ENCODE data around the gene SSUH2. TPM values are rescaled to one million over a fixed set of nuclear protein-coding genes. Genes with fewer than 3 reads are reported as not detected.

SSUH2 gene
- total RNA-seq, 1 experiment from 2014 or later, result 0.24 TPM

DNA sequence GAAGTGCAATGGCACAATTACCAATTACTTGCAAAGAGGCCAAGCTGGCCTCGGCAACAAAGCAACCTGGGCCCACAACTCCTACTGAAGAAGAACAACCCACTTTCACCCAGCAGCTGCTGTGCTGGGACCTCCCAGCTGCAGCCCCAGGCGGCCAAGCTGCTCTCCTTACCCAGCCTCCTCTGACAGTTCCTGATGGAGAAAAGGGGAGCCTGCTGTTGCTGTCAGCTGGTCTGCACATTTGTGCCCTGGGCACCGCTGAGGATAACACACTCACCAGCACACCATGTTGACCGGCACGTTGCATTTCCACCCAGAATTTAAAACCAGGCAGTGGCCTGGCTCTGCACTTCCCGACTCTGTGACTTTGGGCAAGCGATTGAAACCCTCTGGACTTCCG, 33.6 kb downstream of the SSUH2 start:
- peak; percentile 31 for DNase-seq (ENCODE audit: low read depth)

DNA sequence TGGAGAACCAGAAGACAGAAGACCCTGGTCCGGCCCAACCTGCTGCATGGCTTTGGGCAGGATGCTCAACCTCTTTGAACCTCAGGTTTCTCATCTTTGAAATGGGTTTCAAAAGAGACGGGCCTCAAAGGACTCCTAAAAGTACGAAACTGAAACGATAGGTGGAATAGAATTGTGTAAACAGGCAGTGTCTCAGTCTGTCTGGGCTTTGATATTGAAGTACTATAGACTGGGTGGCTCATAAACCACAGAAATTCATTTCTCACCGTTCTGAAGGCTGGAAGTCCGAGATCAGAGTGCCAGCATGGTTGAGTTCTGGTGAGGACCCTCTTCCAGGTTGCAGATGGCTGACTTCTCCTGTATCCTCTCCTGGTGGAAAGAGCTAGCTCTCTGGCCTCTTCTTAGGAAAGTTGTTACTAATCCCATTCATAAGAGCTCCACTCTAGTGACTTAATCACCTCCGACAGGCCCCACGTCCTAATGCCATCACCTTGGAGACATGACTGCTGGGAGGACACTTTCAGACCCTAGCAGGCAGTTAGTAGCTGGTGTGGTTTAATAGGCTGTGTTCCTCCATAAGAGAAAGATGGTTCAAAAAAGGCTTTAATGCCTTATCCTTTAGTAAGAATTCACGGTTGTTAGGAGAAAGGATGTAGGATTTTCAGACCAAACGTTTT, 35.7 kb downstream of the SSUH2 start:
- DNase-seq (ENCODE audit: low read depth), result no peak

DNA sequence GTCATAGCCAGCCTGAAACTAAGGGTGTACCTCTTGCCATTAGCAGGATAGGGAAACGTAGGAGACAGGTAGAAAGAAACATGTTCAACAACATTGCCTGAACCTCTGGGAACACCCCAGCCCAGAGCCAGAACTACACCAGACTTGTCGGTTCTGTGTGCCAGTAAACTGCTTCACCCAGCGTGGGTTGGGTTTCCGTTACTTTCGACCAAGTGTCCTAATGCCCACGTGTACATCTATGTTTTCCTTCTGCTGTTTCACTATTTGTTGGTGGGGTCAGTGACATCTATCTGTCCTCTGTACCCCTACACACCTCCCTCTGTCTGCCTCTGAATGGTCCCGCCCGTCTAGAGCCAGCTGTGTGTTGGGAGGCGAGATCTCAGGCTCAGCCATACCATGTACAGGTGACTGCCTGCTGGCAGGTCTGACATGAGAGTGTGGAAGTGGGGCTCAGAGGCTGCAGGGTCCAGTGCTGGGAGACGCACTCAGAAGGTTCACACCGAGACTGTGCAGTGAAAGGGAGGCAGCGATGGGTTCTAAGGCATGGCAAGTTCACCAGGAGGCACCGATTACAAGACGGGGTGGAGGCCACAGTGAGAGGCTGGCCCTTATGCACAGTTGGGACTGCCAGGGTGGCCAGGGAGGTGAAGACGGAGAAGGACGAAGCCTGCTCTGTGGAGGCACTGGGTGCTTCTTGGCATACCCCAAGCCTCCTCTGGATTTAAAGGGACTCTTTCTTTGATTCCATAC, 36.4 kb downstream of the SSUH2 start:
- no peak for DNase-seq (ENCODE audit: low read depth)

DNA sequence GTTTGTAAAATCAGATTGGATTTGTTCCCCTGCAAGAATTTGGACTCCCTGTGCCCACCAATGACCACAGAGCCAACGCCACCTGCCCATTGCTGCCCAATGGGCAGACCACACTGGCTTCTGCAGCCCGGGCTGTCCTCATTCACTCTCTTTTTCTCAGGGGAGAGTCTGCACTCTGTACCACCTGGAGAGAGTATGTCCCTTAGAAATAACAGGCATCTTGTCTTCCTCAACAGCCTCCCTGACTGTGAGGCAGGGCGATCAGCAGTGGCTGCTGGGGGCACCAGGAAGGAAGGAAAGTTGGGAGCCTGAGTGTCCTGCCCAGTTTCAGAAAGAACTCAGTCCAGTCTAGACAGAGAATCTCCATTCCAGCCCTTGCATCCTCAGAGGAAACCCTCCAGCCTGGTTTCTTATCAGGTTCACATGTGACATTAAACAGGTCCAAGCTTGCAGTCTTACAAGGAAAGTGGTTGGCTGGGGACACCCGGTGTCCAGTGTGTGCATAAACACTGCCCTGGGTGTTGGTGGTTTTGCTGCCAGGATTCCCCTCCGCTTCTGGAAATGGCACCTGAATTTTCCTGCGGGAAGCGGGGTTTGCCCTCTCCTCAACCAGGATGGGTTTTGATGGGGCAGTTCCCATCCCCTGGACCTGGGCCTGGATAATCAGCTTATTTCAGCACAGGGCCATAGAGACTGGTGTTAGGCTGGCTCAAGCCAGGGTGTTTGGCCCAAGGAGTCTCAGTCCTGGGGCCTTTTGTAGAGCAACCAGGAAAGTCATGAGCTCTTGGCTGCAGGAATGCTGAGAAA, 37.2 kb downstream of the SSUH2 start:
- peak; percentile 74 for DNase-seq (ENCODE audit: low read depth)

DNA sequence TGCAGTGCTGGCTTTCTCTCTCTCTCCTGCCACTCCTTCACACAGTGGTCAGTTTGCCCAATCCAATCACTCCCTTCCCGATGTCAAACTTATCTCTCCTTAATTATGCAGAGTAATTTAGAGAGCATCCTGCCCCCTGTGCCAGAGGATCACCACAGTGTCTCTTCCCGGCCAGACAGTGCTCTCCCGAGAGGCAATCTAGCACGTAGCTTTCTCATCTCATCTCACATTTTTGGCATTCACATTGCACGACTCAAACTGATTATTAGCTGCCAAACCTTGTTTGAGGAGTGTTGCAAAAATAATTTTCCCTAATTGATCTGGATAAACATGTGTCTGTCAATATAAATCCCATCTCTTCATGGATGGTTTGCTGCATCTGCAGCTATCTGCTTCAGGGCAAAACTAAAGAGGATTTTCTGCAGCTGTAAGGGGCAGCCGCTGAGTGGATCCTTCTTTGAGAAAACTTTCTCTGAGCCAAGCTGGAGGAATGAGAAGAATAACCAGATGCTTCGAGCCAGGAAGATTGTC, 37.8 kb downstream of the SSUH2 start:
- peak; percentile 15 for DNase-seq (ENCODE audit: low read depth)

DNA sequence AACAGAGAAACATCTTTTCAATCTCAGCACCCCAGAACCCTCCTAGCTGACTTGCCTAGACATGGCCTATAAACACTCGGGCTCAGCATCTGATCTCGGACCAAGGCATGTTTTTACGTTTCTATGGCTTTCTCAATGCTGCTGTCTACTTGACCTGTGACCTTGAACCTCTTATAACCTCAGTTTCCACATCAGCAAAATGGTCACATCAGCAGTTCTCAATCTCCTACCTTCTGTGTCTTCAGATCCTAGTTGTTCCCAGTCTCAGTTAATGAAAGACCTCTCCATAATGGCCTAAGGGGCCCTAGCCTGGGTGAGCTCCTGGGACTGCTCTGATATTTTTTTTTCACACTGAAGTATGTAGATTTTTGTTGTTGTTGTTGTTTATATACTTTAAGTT, 39.6 kb downstream of the SSUH2 start:
- no peak for DNase-seq (ENCODE audit: low read depth)

DNA sequence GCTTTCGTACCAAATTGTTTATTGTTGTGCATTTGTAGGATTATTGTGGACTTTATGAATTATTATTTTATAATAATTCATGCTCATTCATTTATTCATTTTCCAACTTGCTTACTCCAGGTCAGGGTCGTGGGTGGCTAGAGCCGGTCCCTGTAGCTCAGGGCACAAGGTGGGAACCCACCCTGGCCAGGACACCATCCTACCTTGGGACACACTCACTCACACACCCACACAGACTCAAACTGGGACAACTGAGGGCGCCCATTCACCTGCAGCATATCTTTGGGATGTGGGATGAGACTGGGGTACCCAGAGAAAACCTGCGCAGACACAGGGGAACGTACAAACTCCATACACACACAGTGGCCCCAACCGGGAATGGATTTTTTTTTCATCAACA, 40.6 kb downstream of the SSUH2 start:
- no peak for DNase-seq (ENCODE audit: low read depth)

DNA sequence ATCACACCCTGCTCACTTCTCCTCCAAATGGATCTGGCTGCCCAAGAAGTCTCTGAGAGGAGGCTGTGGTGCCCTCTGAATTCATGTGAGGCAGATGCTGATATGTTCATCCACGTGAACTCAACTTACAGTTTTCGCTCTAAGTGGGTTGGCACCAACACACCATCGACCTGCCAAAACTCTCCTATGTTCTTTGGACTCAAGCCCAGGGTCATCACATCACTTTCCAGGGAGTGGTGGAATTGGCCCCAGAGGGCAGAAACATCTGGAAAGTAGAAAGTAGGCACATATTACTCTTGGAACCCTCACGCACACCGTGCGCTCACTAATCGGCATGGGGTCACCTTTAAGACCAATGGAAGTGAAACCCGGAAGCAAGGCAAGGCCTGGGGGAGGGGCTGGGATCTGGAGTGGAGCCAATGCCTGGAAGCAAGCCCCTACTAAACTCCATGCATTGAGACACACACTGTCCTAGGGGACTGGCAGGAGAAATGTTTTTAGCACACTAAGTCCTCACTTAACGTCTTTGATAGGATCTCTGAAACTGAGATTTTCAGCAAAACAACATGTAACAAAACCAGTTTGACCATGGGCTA, 41.4 kb downstream of the SSUH2 start:
- DNase-seq (ENCODE audit: low read depth), result peak; percentile 31

DNA sequence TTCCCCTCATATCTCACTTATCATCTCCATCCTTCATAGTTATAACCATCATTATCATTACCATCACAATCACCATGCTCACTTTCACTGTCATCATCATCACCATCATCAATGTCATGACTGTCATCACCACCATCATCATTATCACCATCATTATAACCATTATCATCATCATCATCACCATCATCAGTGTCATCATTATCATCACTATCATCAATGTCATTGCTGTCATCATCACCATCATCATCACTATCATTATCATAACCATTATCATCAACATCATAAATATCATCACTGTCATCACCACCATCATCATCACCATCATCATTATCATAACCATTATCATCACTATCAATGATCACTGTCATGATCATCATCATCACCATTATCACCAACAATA, 44.1 kb downstream of the SSUH2 start:
- no peak for DNase-seq (ENCODE audit: low read depth)

DNA sequence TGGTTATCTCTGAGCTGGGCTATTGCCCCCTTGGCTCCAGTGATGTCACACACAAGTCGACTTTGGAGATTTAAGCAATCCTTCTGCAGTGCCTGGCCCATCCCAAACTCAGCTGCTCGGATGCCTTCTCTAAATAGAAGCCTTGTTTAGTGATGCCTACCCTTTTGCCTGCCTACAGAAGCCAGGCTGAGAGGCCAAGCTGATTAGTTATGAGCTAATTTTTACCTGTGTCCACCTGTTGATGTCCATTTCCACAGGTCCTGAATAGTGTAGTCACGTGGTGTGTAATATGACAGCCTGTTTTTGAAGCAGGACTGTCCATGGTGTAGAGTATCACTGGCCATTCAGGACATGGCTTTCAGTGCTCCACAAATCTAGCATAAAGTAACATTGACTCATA, 45.5 kb downstream of the SSUH2 start:
- DNase-seq (ENCODE audit: low read depth), result no peak

DNA sequence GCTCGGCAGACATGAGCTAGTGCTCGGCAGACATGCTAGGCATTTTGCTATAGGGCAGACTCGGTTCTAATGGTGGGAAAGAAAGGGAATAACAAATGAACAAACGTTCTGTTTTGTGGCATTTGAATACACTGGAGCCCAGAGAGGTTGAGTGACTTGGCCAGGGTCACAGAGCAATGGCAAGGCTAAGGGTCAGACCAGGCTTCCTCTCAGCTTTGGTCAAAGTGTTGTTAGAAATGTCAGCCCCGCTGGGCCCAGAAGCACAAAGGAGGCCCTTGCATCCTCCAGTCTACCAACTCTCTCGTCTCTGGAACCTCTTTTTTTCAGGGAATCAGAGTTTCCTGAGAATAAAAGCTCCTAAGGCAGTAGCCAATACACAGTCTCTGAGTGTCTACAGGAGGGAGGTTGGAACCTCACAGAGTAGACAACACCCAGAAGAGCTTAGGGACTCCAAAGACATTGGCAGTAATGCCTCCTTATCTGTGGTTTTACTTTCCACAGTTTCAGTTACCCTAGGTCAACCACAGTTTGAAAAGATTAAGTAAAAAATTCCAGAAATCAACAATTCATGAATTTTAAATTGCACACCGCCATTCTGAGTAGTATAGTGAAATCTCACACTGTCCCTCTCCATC, 47.3 kb downstream of the SSUH2 start:
- no peak for DNase-seq (ENCODE audit: low read depth)

DNA sequence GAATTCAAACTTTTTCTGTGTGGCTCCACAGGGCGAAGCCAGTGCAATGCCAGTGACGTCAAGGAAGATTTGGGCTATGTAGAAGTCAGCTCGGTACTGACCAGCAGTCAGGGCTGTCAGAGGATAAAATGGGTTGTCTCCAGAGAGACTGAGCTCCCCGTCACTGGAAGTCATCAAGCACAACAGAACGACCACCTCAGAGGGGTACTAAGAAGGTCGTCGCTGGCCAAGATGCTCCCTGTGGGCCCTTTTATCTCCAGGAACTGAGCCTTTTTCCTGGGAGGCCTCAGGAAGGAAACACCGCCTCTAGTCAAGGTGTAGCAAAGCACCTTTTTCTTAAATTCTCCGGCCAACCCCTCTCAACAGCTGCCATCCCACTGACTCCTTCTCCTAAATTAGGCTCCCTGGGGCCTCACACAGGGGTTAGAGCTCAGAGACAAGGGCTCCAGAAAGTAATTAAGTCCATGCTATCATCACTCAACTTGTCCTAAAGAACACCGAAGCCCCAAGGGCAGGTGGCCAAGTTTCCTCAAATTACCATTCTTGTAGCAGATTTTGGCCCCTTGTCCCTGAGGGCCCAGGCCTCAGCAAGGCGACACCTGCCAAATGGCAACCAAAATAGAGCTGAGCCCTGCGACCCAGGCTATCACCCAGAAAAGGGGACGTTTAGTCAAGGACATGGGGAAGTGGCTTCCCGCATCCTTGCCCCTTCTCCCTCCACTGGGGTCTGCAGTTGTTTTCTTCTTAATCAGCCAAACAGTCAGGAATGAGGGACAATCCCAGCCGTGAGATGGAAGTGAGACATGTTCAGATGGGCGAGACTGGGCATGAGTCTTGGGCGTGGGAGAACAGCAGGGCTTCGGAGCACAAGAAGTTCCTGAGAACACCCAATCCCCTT, 48.0 kb downstream of the SSUH2 start:
- DNase-seq (ENCODE audit: low read depth), result no peak

DNA sequence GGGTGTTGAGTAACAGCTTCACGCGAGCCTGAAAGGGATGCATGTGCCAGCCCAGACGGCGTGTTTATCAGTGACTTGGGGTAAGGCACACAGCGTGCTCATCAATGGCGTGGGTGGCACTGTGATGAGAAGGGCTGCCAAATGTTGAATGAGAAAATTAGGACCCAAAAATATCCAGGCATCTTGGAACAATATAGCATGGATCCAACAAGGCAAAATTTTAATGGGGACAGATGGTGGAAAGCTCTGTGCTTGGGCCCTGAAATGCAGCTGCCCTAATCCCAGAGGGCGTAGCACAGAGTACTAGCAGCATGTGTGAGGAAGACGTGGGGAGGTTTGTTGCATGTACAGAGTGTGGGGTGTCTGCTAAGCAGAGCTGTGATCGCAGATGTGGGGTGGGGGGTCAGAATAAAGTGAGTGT, 48.9 kb downstream of the SSUH2 start:
- DNase-seq (ENCODE audit: low read depth), result no peak

DNA sequence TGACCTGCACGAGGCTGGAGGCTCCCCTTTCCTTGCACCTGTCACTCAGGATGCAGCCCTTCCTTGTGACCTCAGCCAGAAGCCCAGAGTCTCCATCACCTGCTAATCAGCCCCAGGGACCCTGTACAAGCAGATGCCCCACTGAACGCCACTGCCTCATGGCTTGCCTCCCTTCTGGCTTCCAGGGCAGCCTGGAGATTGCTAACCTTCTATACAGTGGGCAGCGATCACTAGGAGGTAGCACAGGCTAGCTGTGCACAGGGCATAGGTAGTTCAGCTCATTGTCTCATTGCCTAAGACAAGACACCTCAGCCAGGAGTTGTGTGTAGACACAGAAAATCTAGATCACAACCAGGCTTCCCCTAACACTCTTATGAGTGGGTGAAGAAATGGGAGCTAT, 49.3 kb downstream of the SSUH2 start:
- DNase-seq (ENCODE audit: low read depth), result no peak

DNA sequence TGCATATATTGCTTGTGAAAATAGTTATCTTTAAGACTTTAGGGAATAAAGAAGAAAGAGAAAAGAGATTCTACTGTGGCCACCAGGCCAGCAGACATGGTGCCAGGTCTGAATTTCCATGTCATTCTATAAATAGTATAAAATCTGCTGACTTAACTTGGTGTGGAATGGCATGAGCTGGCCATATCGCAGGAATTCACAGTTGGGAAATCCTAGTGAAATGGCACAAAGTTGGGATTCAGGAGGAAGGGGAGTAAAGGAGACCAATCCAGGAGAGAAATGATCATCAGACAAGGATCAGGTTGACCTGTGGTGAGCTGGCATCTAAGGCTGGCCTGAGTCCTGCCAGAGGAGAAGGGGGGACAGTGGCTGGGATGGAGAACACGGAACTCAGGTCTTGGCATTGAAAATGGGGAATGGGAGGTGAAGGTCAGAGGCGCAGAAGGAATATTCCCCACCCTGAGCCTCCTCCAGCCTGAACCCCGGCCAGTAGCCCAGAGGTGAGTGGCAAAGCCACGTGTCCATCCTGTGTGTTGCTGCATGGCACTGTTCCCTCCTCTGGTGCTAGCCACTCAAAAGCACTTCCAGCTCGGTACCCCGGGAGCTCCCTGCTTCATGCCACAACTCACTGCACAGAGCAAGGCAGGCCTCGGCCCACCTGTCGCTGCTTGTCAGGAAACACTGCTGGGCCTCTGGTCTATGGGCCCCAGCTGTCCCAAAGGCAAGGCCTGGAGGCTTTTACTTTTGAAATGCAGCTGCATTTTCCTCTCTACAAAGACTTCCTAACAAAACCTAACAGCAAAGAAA, 51.4 kb downstream of the SSUH2 start:
- peak; percentile 29 for DNase-seq (ENCODE audit: low read depth)

DNA sequence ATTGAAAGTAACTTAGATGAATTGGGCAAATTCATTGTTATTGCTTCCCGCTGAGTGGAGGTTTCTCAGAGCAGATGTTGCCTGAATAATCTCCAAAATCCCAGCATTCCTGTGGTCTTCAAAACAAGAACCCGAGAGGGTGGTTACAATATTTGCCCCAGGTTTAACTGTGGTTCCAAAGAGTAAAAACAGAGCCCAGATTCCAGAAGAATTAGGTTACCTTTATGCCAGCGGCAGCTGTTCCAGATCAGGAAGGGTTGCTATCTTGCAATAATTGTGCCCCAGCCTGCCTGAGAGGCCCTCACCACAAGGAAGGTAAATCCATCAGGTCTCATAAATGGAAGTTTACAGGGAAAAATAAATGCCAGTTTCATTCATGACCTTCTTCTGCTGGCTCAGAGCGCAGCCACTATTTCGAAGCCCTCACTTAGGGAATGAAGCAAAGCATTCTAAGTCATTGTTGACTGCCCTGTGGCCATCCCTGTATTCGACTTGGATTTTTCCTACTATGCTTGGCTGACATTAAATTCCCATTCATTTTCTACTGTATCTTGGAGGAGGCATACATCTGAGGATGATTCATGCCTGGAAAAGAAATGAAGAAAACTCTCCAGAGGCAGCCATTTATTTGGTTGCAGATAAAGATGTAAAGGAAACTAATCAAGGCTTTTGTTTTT, 54.6 kb downstream of the SSUH2 start:
- DNase-seq (ENCODE audit: low read depth), result peak; percentile 93

DNA sequence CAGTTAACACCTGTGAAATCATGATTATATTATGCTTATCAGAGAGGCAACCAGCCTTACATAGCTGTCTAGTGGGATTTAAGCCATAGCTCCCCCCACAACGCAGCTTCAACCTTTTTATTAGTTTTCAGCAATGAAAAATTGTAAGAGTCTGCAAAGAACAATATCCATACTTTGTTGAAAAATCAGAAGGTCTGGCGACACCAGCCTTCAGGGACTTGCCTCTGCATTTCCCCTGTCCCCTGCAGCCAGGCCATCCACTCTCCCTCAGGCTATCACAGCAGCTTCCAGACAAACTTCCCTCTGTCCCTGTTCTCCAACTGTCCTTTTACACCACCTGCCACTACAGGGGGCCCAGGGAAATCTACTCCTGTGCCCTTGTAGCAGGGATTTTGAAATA, 59.9 kb downstream of the SSUH2 start:
- DNase-seq (ENCODE audit: low read depth), result no peak

DNA sequence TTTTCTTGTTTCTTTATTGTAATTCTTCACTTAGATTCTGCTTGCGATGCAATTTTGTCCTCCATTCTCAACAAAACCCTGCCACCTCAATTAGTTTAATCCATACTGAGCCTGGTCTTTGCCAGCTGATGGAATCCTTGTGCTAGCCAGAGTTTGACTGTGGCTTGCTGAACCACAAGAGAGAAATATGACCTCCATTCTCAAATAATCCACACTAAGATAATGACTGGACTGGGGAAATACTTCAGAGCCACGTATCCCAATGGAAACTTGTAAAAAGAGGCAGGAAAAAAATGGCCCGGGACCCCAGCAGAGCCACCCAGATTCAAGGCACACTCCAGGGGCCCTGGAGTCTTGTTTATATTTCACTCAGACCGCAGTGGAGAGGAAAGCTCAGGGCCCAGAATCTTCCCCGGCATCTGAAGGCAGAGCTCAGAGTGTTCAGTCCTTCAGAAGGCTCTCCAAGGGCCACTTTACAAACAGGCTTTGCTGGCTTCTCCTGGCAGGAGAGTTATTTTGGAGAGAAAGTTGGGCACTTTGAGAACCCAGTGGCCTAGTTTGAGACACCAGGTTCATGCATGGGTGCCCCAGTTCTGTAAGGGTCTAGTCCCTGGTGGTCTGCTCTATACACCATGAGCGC, 62.7 kb downstream of the SSUH2 start:
- no peak for DNase-seq (ENCODE audit: low read depth)

DNA sequence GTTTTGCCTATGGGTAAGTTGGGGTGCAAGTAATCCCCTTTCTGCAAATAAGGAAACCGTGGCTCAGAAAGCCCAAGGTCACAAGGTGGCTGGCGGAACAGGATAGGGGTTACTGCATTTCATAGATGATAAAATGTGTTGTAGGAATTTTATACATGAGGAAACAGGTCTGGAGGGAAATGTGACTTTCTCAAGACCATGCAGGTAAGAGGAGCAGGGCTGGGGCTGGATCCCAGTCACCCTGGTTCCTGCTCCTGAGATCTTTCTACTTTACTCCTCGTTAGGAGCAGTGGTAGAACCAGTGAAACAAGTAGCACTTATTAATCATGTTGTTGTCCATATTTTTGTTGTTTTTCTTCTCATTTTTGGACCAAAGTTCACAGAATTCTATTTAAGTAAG, 63.2 kb downstream of the SSUH2 start:
- DNase-seq (ENCODE audit: low read depth), result no peak

All from RPMI7951 (cell line).